Natural killer cell (primary cell): ENCODE results near the gene SYNJ2. TPM values are rescaled to one million over a fixed set of nuclear protein-coding genes. Genes with fewer than 3 reads are reported as not detected.
A peak's percentile ranks its signal among the peaks of the same experiment; 100 is the strongest.

Source experiments
- ATAC-seq, 3 donors: fragments of 150-1000 bp in 2 of 3; fragments of 200-7000 bp in 1 of 3; cut with Tn5 transposase; 1 replicate in 1 of 3; 2 replicates in 2 of 3; pipeline ENCODE4 v1.10.0; 2021; ENCODE audit warnings: mild to moderate bottlenecking in 2 of 3, moderate library complexity in 2 of 3
- DNase-seq, 2 donors: peaks; one replicate each; pipeline versions ENCODE4 v3.0.0 to v3.0.0-alpha.2; 2013 to 2021; ENCODE audit warnings: mixed read lengths in 1 of 2
- H3K27ac ChIP-seq: one replicate; pipeline ENCODE4 v1.5.1; 2013; ENCODE audit warnings: mild to moderate bottlenecking, low read length
- H3K27me3 ChIP-seq: one replicate; pipeline ENCODE4 v1.6.1; 2013; ENCODE audit warnings: low read length; ENCODE audit not compliant: control insufficient read depth, insufficient read depth
- H3K36me3 ChIP-seq: one replicate; pipeline ENCODE4 v1.6.1; 2013; ENCODE audit warnings: low read length; ENCODE audit not compliant: control insufficient read depth, insufficient read depth
- H3K4me1 ChIP-seq: one replicate; pipeline ENCODE4 v1.6.1; 2013; ENCODE audit warnings: low read length; ENCODE audit not compliant: control insufficient read depth, insufficient read depth
- H3K4me3 ChIP-seq: one replicate; pipeline ENCODE4 v1.5.1; 2013; ENCODE audit warnings: low read length
- H3K9me3 ChIP-seq: one replicate; pipeline ENCODE4 v1.6.1; 2013; ENCODE audit warnings: low read length; ENCODE audit not compliant: control insufficient read depth, insufficient read depth
- H3K27ac Mint-ChIP-seq, 2 donors: one replicate each; pipeline ENCODE4 v1.8.0; 2022; ENCODE audit warnings: mild to moderate bottlenecking in 2 of 2, mixed read lengths in 2 of 2, moderate library complexity in 1 of 2
- H3K27me3 Mint-ChIP-seq, 2 donors: one replicate each; pipeline ENCODE4 v1.8.0; 2022; ENCODE audit warnings: low read depth in 2 of 2, mixed read lengths in 2 of 2
- H3K36me3 Mint-ChIP-seq: one replicate; pipeline ENCODE4 v1.8.0; 2022; ENCODE audit warnings: mixed read lengths
- H3K4me1 Mint-ChIP-seq, 2 donors: one replicate each; pipeline ENCODE4 v1.8.0; 2022; ENCODE audit warnings: mixed read lengths in 2 of 2
- H3K4me3 Mint-ChIP-seq: one replicate; pipeline ENCODE4 v1.8.0; 2022; ENCODE audit warnings: mild to moderate bottlenecking, moderate library complexity, mixed read lengths
- H3K9me3 Mint-ChIP-seq, 2 donors: one replicate each; pipeline ENCODE4 v1.8.0; 2022; ENCODE audit warnings: mixed read lengths in 2 of 2
- CTCF ChIP-seq: fragments of 200-600 bp; IDR thresholded peaks from one replicate; pipeline ENCODE4 v1.8.0; 2022; ENCODE audit warnings: antibody characterized with exemption
- WGBS: methylation state at CpG from one replicate; pipeline ENCODE4 v1.1.7; 2013; ENCODE audit warnings: missing lambda C conversion rate; ENCODE audit not compliant: insufficient coverage; 5-methylcytosine and 5-hydroxymethylcytosine counted together
- intact Hi-C: fragments of 100-400 bp; cut with micrococcal nuclease; formaldehyde crosslinking; loops from one replicate; pipeline ENCODE4 v1.14.2; 2022
- total RNA-seq, 4 donors: library from RNA; stranded (reverse); fragments of 120-200 nt in 1 of 4; gene quantifications; one replicate each; pipeline versions ENCODE4 v1.2.3 to v1.2.4, GENCODE V29; 2013 to 2022

The SYNJ2 gene
- total RNA-seq, 3 donors from 2014 or later (not counting 1 experiment from before 2014, with no cell fraction given), result 24.4 to 47.0 (median 28.0) TPM

- DNase-seq (no peak), ATAC-seq (no peak)
- H3K4me1 ChIP-seq, result peaks cover 49% of the 10 kb centered on the region
- H3K4me3 Mint-ChIP-seq, result peak overlapping the region; percentile 75
- no peaks in the 10 kb centered on the region for H3K9me3 Mint-ChIP-seq
- no peak overlapping the region for H3K27ac ChIP-seq
- H3K9me3 ChIP-seq, result no peaks in the 10 kb centered on the region
- TF ChIP-seq CTCF, result no peak
- H3K36me3 Mint-ChIP-seq, result no peaks in the 10 kb centered on the region
- no peaks in the 10 kb centered on the region for H3K27me3 ChIP-seq
- 95% methylated on average over 22 of the region's 22 CpGs for WGBS
- H3K27me3 Mint-ChIP-seq, result no peaks in the 10 kb centered on the region
- peaks cover 40 to 47% of the 10 kb centered on the region in 2 donors for H3K4me1 Mint-ChIP-seq
- intact Hi-C loops, result loop anchor here (5.0 kb wide), 2 partner anchors 265 to 625 kb away; partner anchors contain the start of gene SYTL3
- no peaks in the 10 kb centered on the region for H3K36me3 ChIP-seq
- H3K27ac Mint-ChIP-seq, result peak overlapping the region; percentile 89 to 98
- H3K4me3 ChIP-seq, result no peak overlapping the region
Measured at GRCh38 chr6:158027590-158028285, 46.1 kb downstream of the SYNJ2 start.

GRCh38 chr6:158028421-158028820 is 46.8 kb downstream of the SYNJ2 start:
- Histone ChIP-seq H3K27me3 (no peaks in the 10 kb centered on the region), H3K4me1 (peaks cover 54% of the 10 kb centered on the region), H3K36me3 (peaks cover under 1% of the 10 kb centered on the region), H3K27ac (no peak overlapping the region), H3K9me3 (no peaks in the 10 kb centered on the region), H3K4me3 (no peak overlapping the region)
- intact Hi-C loops, result loop anchor here (5.0 kb wide), 2 partner anchors 266 to 624 kb away; partner anchors contain the start of gene SYTL3
- H3K27me3 Mint-ChIP-seq, result no peaks in the 10 kb centered on the region
- TF ChIP-seq CTCF, result no peak
- peaks cover 46 to 47% of the 10 kb centered on the region in 2 donors for H3K4me1 Mint-ChIP-seq
- H3K27ac Mint-ChIP-seq, result peak overlapping the region in 1 of 2 donors; percentile 98
- no peaks in the 10 kb centered on the region for H3K9me3 Mint-ChIP-seq
- no peak for ATAC-seq
- 93% methylated on average over 9 of the region's 9 CpGs for WGBS
- no peak for DNase-seq
- H3K4me3 Mint-ChIP-seq, result no peak overlapping the region
- no peaks in the 10 kb centered on the region for H3K36me3 Mint-ChIP-seq

GRCh38 chr6:158028876-158029275 is 47.2 kb downstream of the SYNJ2 start:
- H3K27me3 ChIP-seq, result no peaks in the 10 kb centered on the region
- TF ChIP-seq CTCF, result no peak
- WGBS, result 93% methylated on average over 7 of the region's 8 CpGs
- peaks cover 58% of the 10 kb centered on the region for H3K4me1 ChIP-seq
- H3K27ac Mint-ChIP-seq, result no peak overlapping the region
- H3K36me3 Mint-ChIP-seq, result no peaks in the 10 kb centered on the region
- DNase-seq, result no peak
- peaks cover 50 to 51% of the 10 kb centered on the region in 2 donors for H3K4me1 Mint-ChIP-seq
- intact Hi-C loops, result loop anchor here (5.0 kb wide), 2 partner anchors 267 to 623 kb away; partner anchors contain the start of gene SYTL3
- no peaks in the 10 kb centered on the region for H3K9me3 ChIP-seq
- no peaks in the 10 kb centered on the region for H3K9me3 Mint-ChIP-seq
- H3K4me3 ChIP-seq, result no peak overlapping the region
- no peak overlapping the region for H3K27ac ChIP-seq
- H3K27me3 Mint-ChIP-seq, result no peaks in the 10 kb centered on the region
- H3K36me3 ChIP-seq, result peaks cover 5% of the 10 kb centered on the region
- ATAC-seq, result no peak
- H3K4me3 Mint-ChIP-seq, result no peak overlapping the region
